ENCODE data around the gene CYP19A1.

DNA sequence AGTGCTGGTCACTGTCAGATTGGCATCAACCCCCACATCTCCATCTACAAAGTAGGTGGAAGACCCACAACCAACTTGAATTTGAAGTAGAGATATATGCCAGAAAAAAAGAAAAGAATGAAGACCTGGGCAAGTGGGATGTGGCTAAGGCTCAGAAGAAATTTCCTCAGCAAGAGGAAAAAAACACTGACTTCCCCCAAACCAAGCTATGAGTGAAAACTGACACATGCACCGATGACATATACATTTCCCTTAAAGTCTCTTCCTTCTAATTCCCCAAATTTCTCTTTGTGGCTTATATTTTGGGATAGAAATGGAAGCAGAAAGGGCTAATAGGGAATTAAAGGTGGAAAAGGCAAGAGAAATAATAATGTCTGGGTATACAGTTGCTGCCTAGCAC, 59.0 kb downstream of the CYP19A1 start:
- TF ChIP-seq, protein P1, sequence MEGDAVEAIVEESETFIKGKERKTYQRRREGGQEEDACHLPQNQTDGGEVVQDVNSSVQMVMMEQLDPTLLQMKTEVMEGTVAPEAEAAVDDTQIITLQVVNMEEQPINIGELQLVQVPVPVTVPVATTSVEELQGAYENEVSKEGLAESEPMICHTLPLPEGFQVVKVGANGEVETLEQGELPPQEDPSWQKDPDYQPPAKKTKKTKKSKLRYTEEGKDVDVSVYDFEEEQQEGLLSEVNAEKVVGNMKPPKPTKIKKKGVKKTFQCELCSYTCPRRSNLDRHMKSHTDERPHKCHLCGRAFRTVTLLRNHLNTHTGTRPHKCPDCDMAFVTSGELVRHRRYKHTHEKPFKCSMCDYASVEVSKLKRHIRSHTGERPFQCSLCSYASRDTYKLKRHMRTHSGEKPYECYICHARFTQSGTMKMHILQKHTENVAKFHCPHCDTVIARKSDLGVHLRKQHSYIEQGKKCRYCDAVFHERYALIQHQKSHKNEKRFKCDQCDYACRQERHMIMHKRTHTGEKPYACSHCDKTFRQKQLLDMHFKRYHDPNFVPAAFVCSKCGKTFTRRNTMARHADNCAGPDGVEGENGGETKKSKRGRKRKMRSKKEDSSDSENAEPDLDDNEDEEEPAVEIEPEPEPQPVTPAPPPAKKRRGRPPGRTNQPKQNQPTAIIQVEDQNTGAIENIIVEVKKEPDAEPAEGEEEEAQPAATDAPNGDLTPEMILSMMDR (IDR thresholded peaks at IDR 0.05), result no peak
- no peak for TF ChIP-seq POLR2A (IDR thresholded peaks at IDR 0.05)
